Measurements from ENCODE around the gene MAN1A1. TPM values are rescaled to one million over a fixed set of nuclear protein-coding genes. Genes with fewer than 3 reads are reported as not detected.

MAN1A1 gene
- total RNA-seq, 2 donors from 2014 or later = 41.7 to 43.7 TPM

- no peak overlapping the region for H3K9ac ChIP-seq (ENCODE audit: extremely low read depth, low read length, poor library complexity, severe bottlenecking)
- Mint-ChIP-seq H3K27ac (no peak overlapping the region), H3K36me3 (ENCODE audit: low read depth) (no peaks in the 10 kb centered on the region), H3K9me3 (no peaks in the 10 kb centered on the region), H3K27me3 (ENCODE audit: insufficient read depth) (no peaks in the 10 kb centered on the region), H3K4me1 (peaks cover 16% of the 10 kb centered on the region), H3K4me3 (no peak overlapping the region)
- H3K9me3 ChIP-seq (ENCODE audit: control insufficient read depth, low read length) = no peaks in the 10 kb centered on the region
- H3K4me1 ChIP-seq (ENCODE audit: control insufficient read depth, insufficient read depth, low read length) = peaks cover 4% of the 10 kb centered on the region
- TF ChIP-seq CTCF (conservative IDR thresholded peaks at IDR 0.05) = no peak
- no peak overlapping the region for H3K27ac ChIP-seq (ENCODE audit: low read depth, low read length)
- no peak overlapping the region for H3K4me3 ChIP-seq (ENCODE audit: low read length)
- 85 to 90% methylated on average over 4 to 6 of the region's 6 CpGs for WGBS, 2 experiments (ENCODE audit: insufficient coverage in 1 of 2, insufficient read length in 1 of 2)
- no peak for DNase-seq
- H3K36me3 ChIP-seq (ENCODE audit: control insufficient read depth, insufficient read depth, low read length) = no peaks in the 10 kb centered on the region
- no peaks in the 10 kb centered on the region for H3K27me3 ChIP-seq (ENCODE audit: control insufficient read depth, insufficient read depth, low read length, poor library complexity, severe bottlenecking)
Measured at GRCh38 chr6:119132261-119132981, 217.1 kb downstream of the MAN1A1 start.

- Histone ChIP-seq H3K4me1 (ENCODE audit: control insufficient read depth, insufficient read depth, low read length) (peaks cover 4% of the 10 kb centered on the region), H3K4me3 (ENCODE audit: low read length) (no peak overlapping the region), H3K9me3 (ENCODE audit: control insufficient read depth, low read length) (peaks cover 4% of the 10 kb centered on the region), H3K9ac (ENCODE audit: extremely low read depth, low read length, poor library complexity, severe bottlenecking) (no peak overlapping the region), H3K36me3 (ENCODE audit: control insufficient read depth, insufficient read depth, low read length) (no peaks in the 10 kb centered on the region), H3K27me3 (ENCODE audit: control insufficient read depth, insufficient read depth, low read length, poor library complexity, severe bottlenecking) (no peaks in the 10 kb centered on the region), H3K27ac (ENCODE audit: low read depth, low read length) (no peak overlapping the region)
- DNase-seq = no peak
- TF ChIP-seq CTCF (conservative IDR thresholded peaks at IDR 0.05) = no peak
- H3K9me3 Mint-ChIP-seq = peaks cover 15% of the 10 kb centered on the region
- H3K27me3 Mint-ChIP-seq (ENCODE audit: insufficient read depth) = no peaks in the 10 kb centered on the region
- no peak overlapping the region for H3K4me3 Mint-ChIP-seq
- WGBS, 2 experiments (ENCODE audit: insufficient coverage in 1 of 2, insufficient read length in 1 of 2) = 89% methylated on average over 2 of the region's 2 CpGs; no CpG with 5 or more reads in 1 of the 2 experiments
- H3K4me1 Mint-ChIP-seq = peaks cover 12% of the 10 kb centered on the region
- H3K36me3 Mint-ChIP-seq (ENCODE audit: low read depth) = no peaks in the 10 kb centered on the region
- H3K27ac Mint-ChIP-seq = no peak overlapping the region
Measured at GRCh38 chr6:119129968-119130484, 219.5 kb downstream of the MAN1A1 start.

GRCh38 chr6:119129148-119129967 is 220.2 kb downstream of the MAN1A1 start:
- Mint-ChIP-seq H3K4me1 (peaks cover 12% of the 10 kb centered on the region), H3K27ac (no peak overlapping the region), H3K36me3 (ENCODE audit: low read depth) (no peaks in the 10 kb centered on the region), H3K4me3 (no peak overlapping the region), H3K9me3 (peaks cover 15% of the 10 kb centered on the region), H3K27me3 (ENCODE audit: insufficient read depth) (no peaks in the 10 kb centered on the region)
- H3K4me3 ChIP-seq (ENCODE audit: low read length) = no peak overlapping the region
- H3K4me1 ChIP-seq (ENCODE audit: control insufficient read depth, insufficient read depth, low read length) = peaks cover 4% of the 10 kb centered on the region
- peaks cover 4% of the 10 kb centered on the region for H3K9me3 ChIP-seq (ENCODE audit: control insufficient read depth, low read length)
- WGBS, 2 experiments (ENCODE audit: insufficient coverage in 1 of 2, insufficient read length in 1 of 2) = 23 to 100% methylated on average over 1 to 4 of the region's 4 CpGs
- no peaks in the 10 kb centered on the region for H3K36me3 ChIP-seq (ENCODE audit: control insufficient read depth, insufficient read depth, low read length)
- H3K27ac ChIP-seq (ENCODE audit: low read depth, low read length) = no peak overlapping the region
- no peaks in the 10 kb centered on the region for H3K27me3 ChIP-seq (ENCODE audit: control insufficient read depth, insufficient read depth, low read length, poor library complexity, severe bottlenecking)
- DNase-seq = peak; percentile 66
- no peak overlapping the region for H3K9ac ChIP-seq (ENCODE audit: extremely low read depth, low read length, poor library complexity, severe bottlenecking)
- TF ChIP-seq CTCF (conservative IDR thresholded peaks at IDR 0.05) = peak; percentile 86
